ENCODE data around the gene TMEM69. TPM values are rescaled to one million over a fixed set of nuclear protein-coding genes. Genes with fewer than 3 reads are reported as not detected.
"Not testable (repeated sequence)": the region's sequence is repeated elsewhere in the genome, so short reads cannot be mapped to it uniquely, and the experiment has no call there.

The TMEM69 gene
- total and polyA plus RNA-seq, 8 donors, result 17.6 to 57.0 (median 43.2) TPM

- H3K9me3 ChIP-seq, result no peaks in the 10 kb centered on the region
- no peak overlapping the region for H3K4me3 ChIP-seq
- peak overlapping the region in 1 of 2 donors; percentile 21 for H3K27ac ChIP-seq
- no peak for TF ChIP-seq CTCF (IDR thresholded peaks at IDR 0.05)
- ATAC-seq (no peak), DNase-seq (no peak)
- no peaks in the 10 kb centered on the region for H3K27me3 ChIP-seq
- intact Hi-C loops (cut with DNase I), result no loop called here
- H3K4me1 ChIP-seq, result no peaks in the 10 kb centered on the region
- peaks cover 0 to 4% of the 10 kb centered on the region in 2 donors for H3K36me3 ChIP-seq
Measured at GRCh38 chr1:45730780-45731319, 42.9 kb downstream of the TMEM69 start.

GRCh38 chr1:45739137-45739536 is 51.2 kb downstream of the TMEM69 start:
- H3K4me1 ChIP-seq, result no peaks in the 10 kb centered on the region
- H3K4me3 ChIP-seq, result no peak overlapping the region
- ATAC-seq, result no peak
- peaks cover 0 to 16% of the 10 kb centered on the region in 2 donors for H3K36me3 ChIP-seq
- no peaks in the 10 kb centered on the region for H3K27me3 ChIP-seq
- no peak for TF ChIP-seq CTCF (IDR thresholded peaks at IDR 0.05)
- H3K27ac ChIP-seq, result no peak overlapping the region
- DNase-seq, result no peak
- H3K9me3 ChIP-seq, result no peaks in the 10 kb centered on the region
- intact Hi-C loops (cut with DNase I), result no loop called here

- intact Hi-C loops (cut with DNase I); H3K4me3 ChIP-seq; H3K9me3 ChIP-seq; H3K4me1 ChIP-seq; DNase-seq; H3K27me3 ChIP-seq; ATAC-seq; H3K27ac ChIP-seq: not testable (repeated sequence)
- peaks cover 0 to 16% of the 10 kb centered on the region in 2 donors for H3K36me3 ChIP-seq
Measured at GRCh38 chr1:45739641-45740156, 51.7 kb downstream of the TMEM69 start.

Other genes starting within 250 kb of the TMEM69 start
- gene TESK2, start 197.0 kb upstream of the TMEM69 start, total RNA-seq, result 1 to 10 TPM; 4.3 to 5.9 TPM
- 10 to 100 TPM in 3 of 6 donors, 1 to 10 TPM in 3; 8.5 to 12.5 (median 10.2) TPM for gene TESK2, start 197.0 kb upstream of the TMEM69 start, polyA plus RNA-seq (ENCODE audit: insufficient read length in 6 of 6)
- 1 to 10 TPM in 1 of 2 donors, under 1 TPM in 1; 0.50 to 2.0 TPM for gene CCDC163, start 188.1 kb upstream of the TMEM69 start, total RNA-seq
- gene CCDC163, start 188.1 kb upstream of the TMEM69 start, polyA plus RNA-seq (ENCODE audit: insufficient read length in 6 of 6), result 1 to 10 TPM; 1.7 to 6.4 (median 4.0) TPM
- 1 to 10 TPM; 5.8 to 5.9 TPM for gene MMACHC, start 187.9 kb upstream of the TMEM69 start, total RNA-seq
- 10 to 100 TPM in 4 of 6 donors, 1 to 10 TPM in 2; 8.7 to 12.7 (median 11.5) TPM for gene MMACHC, start 187.9 kb upstream of the TMEM69 start, polyA plus RNA-seq (ENCODE audit: insufficient read length in 6 of 6)
- gene PRDX1, start 166.3 kb upstream of the TMEM69 start, total RNA-seq, result 100 to 1,000 TPM; 427 to 579 TPM
- 100 to 1,000 TPM; 190 to 270 (median 229) TPM for gene PRDX1, start 166.3 kb upstream of the TMEM69 start, polyA plus RNA-seq (ENCODE audit: insufficient read length in 6 of 6)
- gene AKR1A1, start 137.4 kb upstream of the TMEM69 start, total RNA-seq, result 100 to 1,000 TPM; 183 to 258 TPM
- gene AKR1A1, start 137.4 kb upstream of the TMEM69 start, polyA plus RNA-seq (ENCODE audit: insufficient read length in 6 of 6), result 100 to 1,000 TPM; 134 to 161 (median 144) TPM
- 10 to 100 TPM; 57.6 to 71.6 TPM for gene NASP, start 104.1 kb upstream of the TMEM69 start, total RNA-seq
- 100 to 1,000 TPM; 309 to 407 (median 355) TPM for gene NASP, start 104.1 kb upstream of the TMEM69 start, polyA plus RNA-seq (ENCODE audit: insufficient read length in 6 of 6)
- gene CCDC17, start 64.1 kb upstream of the TMEM69 start, total RNA-seq, result 10 to 100 TPM in 1 of 2 donors, under 1 TPM in 1; 0.70 to 16.2 TPM
- 1 to 10 TPM; 1.4 to 8.2 (median 6.1) TPM for gene CCDC17, start 64.1 kb upstream of the TMEM69 start, polyA plus RNA-seq (ENCODE audit: insufficient read length in 6 of 6)
- gene GPBP1L1, start 1.6 kb upstream of the TMEM69 start, total RNA-seq, result 100 to 1,000 TPM in 1 of 2 donors, 10 to 100 TPM in 1; 94.9 to 113 TPM
- 100 to 1,000 TPM; 104 to 132 (median 111) TPM for gene GPBP1L1, start 1.6 kb upstream of the TMEM69 start, polyA plus RNA-seq (ENCODE audit: insufficient read length in 6 of 6)
- 10 to 100 TPM; 13.0 to 17.2 TPM for gene IPP, start 62.5 kb downstream of the TMEM69 start, total RNA-seq
- 10 to 100 TPM; 21.1 to 23.4 (median 22.8) TPM for gene IPP, start 62.5 kb downstream of the TMEM69 start, polyA plus RNA-seq (ENCODE audit: insufficient read length in 6 of 6)
- 10 to 100 TPM; 27.3 to 29.9 TPM for gene MAST2, start 115.4 kb downstream of the TMEM69 start, total RNA-seq
- gene MAST2, start 115.4 kb downstream of the TMEM69 start, polyA plus RNA-seq (ENCODE audit: insufficient read length in 6 of 6), result 10 to 100 TPM; 58.1 to 74.4 (median 66.2) TPM